ENCODE measurements around the gene WSCD2.

The WSCD2 gene

DNA sequence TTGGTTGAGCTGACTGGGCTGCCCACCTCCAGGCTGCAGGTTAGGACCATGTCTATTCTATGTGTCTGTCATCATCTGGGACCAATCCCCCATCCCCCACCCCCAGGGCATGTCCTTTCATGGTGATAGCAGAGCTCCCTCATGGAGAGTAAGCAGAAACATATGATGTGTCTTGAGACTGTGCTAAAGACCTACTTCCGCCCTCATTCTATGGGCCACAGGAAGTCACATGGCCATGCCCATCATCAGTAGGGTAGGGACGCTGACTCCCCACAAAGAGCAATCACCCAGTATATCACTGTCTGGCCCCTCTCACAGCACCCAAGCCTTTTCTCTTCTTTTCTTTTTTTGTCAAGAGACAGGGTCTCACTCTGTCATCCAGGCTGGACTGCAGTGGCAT is 110.3 kb downstream of the WSCD2 start:
- DNase-seq, result peak; percentile 2

GRCh38 chr12:108240027-108240785 is 111.1 kb downstream of the WSCD2 start:
- DNase-seq, result no peak

- DNase-seq, result no peak
Measured at GRCh38 chr12:108240928-108241327, 111.8 kb downstream of the WSCD2 start.

DNA sequence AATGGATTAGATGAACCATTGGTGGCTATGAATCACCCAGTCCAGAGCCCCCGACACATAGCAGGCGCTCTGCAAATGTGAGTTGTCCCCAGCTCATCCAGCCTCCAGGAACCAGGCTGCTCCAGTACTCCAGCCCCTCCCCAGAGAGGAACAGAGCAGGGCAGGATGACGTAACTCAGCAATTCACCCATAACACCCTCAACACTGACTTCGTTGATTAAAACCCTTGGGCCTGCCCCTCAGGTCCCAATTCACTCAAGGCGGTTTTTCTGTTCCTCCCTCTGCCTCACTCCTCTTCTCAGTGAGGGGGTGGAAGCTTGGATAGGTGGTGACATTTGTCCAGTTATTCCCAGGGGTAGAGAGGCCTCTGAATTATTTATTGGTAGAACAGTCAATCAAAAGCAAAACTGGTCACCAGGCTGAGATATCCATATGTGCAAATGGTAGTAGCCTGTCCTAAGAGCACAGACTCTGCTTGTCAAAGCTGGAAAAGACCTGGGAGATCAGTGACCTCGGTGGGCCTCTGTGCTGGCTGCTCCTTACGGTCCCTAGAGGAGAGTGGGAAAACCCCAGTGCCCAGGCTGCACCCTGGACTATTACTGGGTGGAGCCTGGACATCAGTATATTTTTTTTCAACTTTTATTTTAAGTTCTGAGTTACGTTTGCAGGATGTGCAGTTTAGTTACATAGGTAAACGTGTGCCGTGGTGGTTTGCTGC is 113.1 kb downstream of the WSCD2 start:
- peak; percentile 3 for DNase-seq

DNA sequence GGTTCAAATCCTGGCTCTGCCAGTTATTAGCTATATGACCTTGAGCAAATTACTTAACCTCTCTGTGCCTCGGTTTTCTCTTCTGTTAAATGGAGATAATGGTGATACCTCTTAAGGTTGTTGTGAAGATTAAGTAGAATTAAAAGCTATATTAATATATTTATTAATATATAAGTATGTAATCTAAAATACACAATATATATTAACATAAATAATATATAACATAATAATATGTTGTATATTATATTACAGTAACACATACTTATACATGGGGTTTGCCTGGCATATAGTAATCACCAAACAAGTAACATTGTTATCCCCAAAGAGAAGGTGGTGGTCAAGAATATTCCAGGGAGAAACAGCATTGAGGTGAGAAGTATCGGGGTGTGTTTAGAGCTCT is 118.0 kb downstream of the WSCD2 start:
- DNase-seq, result no peak

GRCh38 chr12:108248011-108248410 is 118.9 kb downstream of the WSCD2 start:
- no peak for DNase-seq

DNA sequence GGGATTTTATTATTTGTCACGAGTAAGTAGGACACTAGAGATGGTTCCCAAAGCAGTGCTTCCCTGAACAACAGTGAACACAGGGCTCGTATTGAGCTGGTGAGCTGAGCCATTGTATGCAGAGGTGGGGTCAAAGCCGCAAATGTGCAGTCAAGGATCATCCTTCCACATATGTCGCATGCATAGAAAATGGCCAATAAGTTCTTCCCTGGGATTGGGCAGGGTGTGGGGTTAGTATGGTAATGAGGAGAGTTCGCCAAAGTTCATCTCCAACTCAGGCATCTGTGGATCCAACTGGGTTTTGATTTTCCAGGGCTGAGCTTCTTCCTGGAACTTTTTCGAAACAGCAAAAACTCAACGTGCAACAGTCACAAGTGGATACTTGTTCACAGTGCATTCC is 123.4 kb downstream of the WSCD2 start:
- DNase-seq, result no peak

- no peak for DNase-seq
Measured at GRCh38 chr12:108253540-108253939, 124.5 kb downstream of the WSCD2 start.

DNA sequence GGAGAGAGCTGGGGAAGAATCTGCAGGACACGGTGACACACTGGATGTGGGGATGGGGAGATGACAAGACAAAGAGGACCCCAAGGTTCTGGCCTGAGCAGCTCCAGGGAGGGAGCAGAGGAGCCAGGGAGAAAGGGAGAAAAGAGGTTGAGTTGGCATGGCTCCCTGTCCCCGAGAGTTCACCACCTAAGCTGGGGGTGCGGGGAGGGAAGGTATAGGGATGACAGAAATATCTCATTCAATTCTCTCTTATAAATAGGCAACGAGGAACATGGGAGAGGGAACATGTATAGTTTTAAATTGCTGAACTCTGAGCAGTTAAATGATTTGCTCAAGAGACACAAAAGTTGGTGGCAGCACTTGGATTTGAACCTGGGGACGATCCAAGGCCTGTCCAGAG is 124.9 kb downstream of the WSCD2 start:
- DNase-seq, result no peak

DNA sequence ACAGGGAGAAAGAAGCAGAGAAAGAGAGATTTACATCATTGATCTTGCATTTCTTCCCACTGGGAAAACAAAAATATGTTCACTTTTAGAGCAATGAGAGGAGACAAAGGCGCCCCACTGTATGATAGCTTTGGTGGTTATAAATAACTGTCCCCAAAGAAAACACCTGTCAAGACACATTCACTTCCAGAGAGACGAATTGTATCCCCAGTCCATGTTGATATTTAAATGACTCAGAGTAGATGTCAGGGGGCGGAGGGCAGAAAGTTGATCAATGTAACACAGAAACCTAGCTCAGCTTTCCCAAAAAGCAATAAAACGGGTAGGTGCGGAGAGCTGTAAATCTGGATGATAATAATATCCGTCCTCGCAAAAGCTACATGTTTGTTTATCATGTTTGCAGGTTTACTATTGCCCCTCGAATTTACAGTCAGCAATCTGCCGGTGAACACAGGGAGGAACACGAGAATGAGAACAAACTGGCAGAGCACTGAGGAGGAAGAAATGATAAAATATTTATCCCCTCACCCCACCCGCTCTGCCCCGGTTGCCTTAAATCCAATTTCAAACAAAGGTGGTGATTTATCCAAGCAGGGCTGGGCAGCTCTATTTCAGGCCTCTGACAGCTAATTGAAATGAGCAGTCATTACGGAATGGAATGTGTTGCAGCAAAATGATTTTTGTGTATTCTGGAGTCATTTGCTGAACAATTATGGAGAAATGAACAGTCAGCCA is 125.6 kb downstream of the WSCD2 start:
- no peak for DNase-seq

DNA sequence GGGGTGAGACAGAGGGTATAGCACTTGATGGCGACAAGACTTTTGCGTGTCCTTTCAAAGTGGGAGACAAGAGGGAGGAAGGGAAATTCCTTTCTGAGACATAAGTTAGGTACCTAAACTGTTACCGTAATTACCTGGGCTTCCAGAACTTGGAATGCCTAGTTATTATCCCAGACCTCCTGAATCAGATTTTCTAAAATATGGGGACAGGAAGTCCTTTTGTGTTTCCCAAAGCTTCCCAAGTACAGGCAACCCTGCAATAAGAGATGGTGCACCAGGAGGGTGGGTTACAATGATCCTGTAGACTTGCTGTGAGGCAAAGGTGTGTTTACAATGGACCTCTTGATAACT is 126.1 kb downstream of the WSCD2 start:
- no peak for DNase-seq

GRCh38 chr12:108257004-108257403 is 127.9 kb downstream of the WSCD2 start:
- DNase-seq, result no peak

- DNase-seq, result no peak
Measured at GRCh38 chr12:108257610-108258106, 128.6 kb downstream of the WSCD2 start.

GRCh38 chr12:108260039-108260438 is 131.0 kb downstream of the WSCD2 start:
- no peak for DNase-seq

DNA sequence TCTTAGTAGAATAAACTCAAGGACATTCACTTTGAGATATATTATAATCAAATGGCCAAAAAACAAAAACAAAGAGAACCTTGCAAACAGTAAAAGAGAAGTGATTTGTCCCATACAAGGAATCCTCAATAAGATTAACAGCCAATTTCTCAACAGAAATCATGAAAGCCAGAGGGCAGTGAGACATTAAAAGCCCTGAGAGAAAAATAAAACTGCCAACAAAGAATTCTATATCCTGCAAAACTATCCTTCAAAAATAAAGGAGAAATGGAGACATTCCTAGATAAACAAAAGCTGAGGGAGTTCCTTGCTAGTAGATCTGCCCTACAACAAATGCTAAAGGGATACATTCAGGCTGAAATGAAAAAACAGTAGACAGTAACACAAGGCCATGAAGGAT is 131.9 kb downstream of the WSCD2 start:
- DNase-seq, result no peak

DNA sequence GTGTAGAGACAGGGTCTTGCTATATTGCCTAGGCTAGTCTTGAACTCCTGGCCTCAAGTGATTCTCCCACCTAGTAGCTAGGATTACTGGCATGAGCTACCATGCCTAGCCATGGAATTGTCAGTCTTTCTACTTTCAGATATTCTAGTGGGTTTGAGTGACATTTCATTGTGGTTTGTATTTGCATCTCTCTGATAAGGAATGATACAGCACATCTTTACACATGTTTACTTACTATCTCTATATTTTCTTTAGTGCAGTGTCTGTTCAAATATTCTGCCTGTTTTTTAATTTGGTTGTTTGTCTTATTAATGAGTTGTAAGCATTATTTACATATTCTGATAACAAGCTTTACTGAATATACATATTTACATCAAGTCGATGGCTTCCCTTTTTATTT is 136.4 kb downstream of the WSCD2 start:
- no peak for DNase-seq

DNA sequence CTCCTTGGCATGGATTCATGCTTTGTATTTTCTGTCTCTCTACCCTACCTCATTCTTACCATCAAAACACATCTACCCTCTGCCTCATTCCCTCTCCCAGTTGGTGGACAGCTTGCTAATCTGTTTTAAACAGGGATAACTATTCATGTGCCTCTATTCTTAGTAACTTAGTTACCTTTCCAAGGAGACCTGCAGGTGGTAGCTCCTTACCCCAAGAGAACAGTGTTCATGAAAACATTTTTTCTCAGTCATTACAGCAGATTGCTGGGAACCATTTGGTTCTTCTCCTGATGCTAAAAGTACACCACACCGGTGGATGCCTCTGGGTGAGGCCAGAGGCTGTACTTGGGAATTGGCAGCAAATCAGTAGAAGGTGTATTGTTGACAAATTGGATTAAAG is 137.0 kb downstream of the WSCD2 start:
- DNase-seq, result no peak

GRCh38 chr12:108267450-108267849 is 138.4 kb downstream of the WSCD2 start:
- DNase-seq, result no peak

DNA sequence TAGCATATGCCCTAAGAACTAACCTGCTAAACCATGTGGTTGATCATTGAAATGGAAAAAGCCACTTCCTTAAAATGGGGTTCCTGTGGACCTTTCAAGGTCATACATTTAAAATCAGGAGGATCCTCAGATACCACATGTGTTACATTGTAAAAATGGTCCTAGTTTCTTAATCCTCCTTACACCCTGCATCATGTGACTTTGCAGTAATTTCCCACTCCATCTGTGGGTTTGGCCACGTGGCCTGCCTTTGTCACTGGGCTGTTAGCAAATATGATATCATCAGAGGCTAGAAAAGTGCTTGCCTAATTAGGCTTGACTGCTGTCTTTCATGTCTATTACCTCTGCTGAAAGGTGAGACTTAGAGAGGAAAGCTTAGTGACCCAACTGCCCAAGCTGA is 139.3 kb downstream of the WSCD2 start:
- peak; percentile 87 for DNase-seq

GRCh38 chr12:108269224-108269623 is 140.1 kb downstream of the WSCD2 start:
- no peak for DNase-seq

DNA sequence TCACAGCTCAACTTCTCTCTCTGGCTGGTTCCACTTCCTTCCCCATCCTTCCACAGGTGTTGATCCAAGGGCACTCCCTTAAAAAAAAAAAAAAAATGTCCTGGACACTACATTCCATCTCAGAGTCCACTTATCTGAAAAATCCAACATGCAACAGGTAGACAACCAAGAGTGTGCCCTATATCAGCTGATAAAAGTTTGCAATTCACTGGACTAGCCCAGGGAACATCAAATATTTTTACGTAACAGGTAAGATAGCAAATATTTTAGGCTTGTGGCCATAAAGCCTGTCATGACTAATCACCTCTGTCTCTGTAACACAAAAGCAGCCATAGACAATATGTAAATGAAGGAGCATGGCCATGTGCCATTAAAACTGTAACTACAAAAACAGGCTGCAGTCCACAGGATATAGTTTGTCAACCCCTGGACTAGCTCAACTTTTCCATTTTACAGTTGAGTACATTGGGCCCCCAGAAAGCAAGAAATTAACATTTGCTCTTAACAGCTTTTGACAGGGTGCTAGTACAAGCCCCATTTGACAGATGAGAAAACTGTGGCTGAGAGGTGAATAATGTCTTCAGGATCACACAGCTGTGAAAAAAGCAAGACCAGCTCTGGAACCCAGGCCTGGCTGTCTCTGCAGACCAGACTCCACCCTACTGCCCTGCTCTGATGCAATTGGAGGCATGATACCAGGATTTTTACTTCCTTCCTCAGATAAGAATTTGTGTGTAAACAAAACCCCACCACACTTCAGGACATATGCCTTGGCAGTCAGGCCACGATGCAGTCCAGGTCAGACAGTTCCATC is 141.2 kb downstream of the WSCD2 start:
- DNase-seq, result peak; percentile 11

DNA sequence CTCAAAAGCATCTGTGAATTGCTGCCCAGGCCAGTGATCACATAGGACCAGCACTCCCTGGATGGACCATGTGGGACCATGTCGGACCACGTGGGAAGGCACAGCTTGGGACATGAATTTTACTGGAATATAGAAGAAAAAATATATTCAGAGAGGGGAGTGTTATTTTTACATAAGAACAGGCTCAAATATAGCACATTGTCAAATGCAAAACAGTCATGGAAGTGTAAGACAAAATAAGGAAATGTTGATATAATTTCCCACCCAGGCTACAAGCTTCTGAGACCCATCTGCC is 141.7 kb downstream of the WSCD2 start:
- no peak for DNase-seq

Data from suppressor macrophage treated with lipopolysaccharide for 4 hours (primary cell).